Neutrophil (primary cell): ENCODE measurements around the gene TP53BP2.

Source experiments
- H3K27ac ChIP-seq: fragments of 200-600 bp; sonication (generic); 2 replicates; pipeline ENCODE4 v1.5.1; 2016; ENCODE audit warnings: mild to moderate bottlenecking, moderate library complexity
- H3K27me3 ChIP-seq: fragments of 200-600 bp; sonication (generic); 2 replicates; pipeline ENCODE4 v1.6.0; 2016; ENCODE audit warnings: mild to moderate bottlenecking
- H3K36me3 ChIP-seq: fragments of 200-600 bp; sonication (generic); 2 replicates; pipeline ENCODE4 v1.5.1; 2017
- H3K4me1 ChIP-seq, 2 experiments: fragments of 200-600 bp in 1 of 2; sonication (generic) in 1 of 2; 1 replicate in 1 of 2; 2 replicates in 1 of 2; pipeline versions ENCODE4 v1.5.1 to v1.6.1; 2013 to 2016; ENCODE audit warnings: low read depth in 1 of 2, low read length in 1 of 2, mild to moderate bottlenecking in 1 of 2, moderate library complexity in 1 of 2; ENCODE audit not compliant: control insufficient read depth in 1 of 2, insufficient read depth in 1 of 2
- H3K4me3 ChIP-seq, 2 experiments: fragments of 200-600 bp in 1 of 2; sonication (generic) in 1 of 2; 1 replicate in 1 of 2; 2 replicates in 1 of 2; pipeline ENCODE4 v1.5.1; 2013 to 2016; ENCODE audit warnings: low read depth in 1 of 2, low read length in 1 of 2, mild to moderate bottlenecking in 1 of 2, moderate library complexity in 1 of 2
- H3K9me3 ChIP-seq: fragments of 200-600 bp; sonication (generic); 2 replicates; pipeline ENCODE4 v1.5.1; 2016
- CTCF ChIP-seq: fragments of 200-600 bp; sonication (generic); IDR thresholded peaks from 2 replicates; pipeline ENCODE4 v1.5.1; 2016; ENCODE audit warnings: antibody characterized with exemption

TP53BP2 gene

GRCh38 chr1:223759273-223759672 is 86.5 kb downstream of the TP53BP2 start:
- Histone ChIP-seq H3K4me1 (peaks cover 0 to 4% of the 10 kb centered on the region in 2 experiments), H3K4me3 (no peak overlapping the region)

GRCh38 chr1:223758734-223759133 is 87.0 kb downstream of the TP53BP2 start:
- no peaks in the 10 kb centered on the region for H3K27me3 ChIP-seq
- peaks cover 0 to 4% of the 10 kb centered on the region in 2 experiments for H3K4me1 ChIP-seq
- no peak overlapping the region for H3K27ac ChIP-seq
- H3K9me3 ChIP-seq, result no peaks in the 10 kb centered on the region
- no peak for TF ChIP-seq CTCF
- no peaks in the 10 kb centered on the region for H3K36me3 ChIP-seq
- H3K4me3 ChIP-seq, result no peak overlapping the region

More at GRCh38 chr1:223759273-223759672, 86.5 kb downstream of the TP53BP2 start:
- no peaks in the 10 kb centered on the region for H3K36me3 ChIP-seq
- H3K27ac ChIP-seq, result no peak overlapping the region
- TF ChIP-seq CTCF, result no peak
- no peaks in the 10 kb centered on the region for H3K9me3 ChIP-seq
- H3K27me3 ChIP-seq, result no peaks in the 10 kb centered on the region

- H3K9me3 ChIP-seq, result no peaks in the 10 kb centered on the region
- TF ChIP-seq CTCF, result no peak
- H3K27ac ChIP-seq, result no peak overlapping the region
- H3K4me3 ChIP-seq, result no peak overlapping the region
- H3K4me1 ChIP-seq, result peaks cover 15% of the 10 kb centered on the region in 2 experiments
- no peaks in the 10 kb centered on the region for H3K36me3 ChIP-seq
- H3K27me3 ChIP-seq, result no peaks in the 10 kb centered on the region
Measured at GRCh38 chr1:223756806-223757700, 88.7 kb downstream of the TP53BP2 start.

GRCh38 chr1:223755992-223756775 is 89.6 kb downstream of the TP53BP2 start:
- H3K36me3 ChIP-seq, result no peaks in the 10 kb centered on the region
- no peak overlapping the region for H3K27ac ChIP-seq
- no peak for TF ChIP-seq CTCF
- H3K4me1 ChIP-seq, result peaks cover 12 to 15% of the 10 kb centered on the region in 2 experiments
- H3K27me3 ChIP-seq, result no peaks in the 10 kb centered on the region
- no peak overlapping the region for H3K4me3 ChIP-seq
- H3K9me3 ChIP-seq, result no peaks in the 10 kb centered on the region

- H3K36me3 ChIP-seq, result no peaks in the 10 kb centered on the region
- no peak overlapping the region for H3K27ac ChIP-seq
- no peak overlapping the region for H3K4me3 ChIP-seq
- no peaks in the 10 kb centered on the region for H3K9me3 ChIP-seq
- no peaks in the 10 kb centered on the region for H3K27me3 ChIP-seq
- peaks cover 18 to 21% of the 10 kb centered on the region in 2 experiments for H3K4me1 ChIP-seq
- no peak for TF ChIP-seq CTCF
Measured at GRCh38 chr1:223755432-223755792, 90.3 kb downstream of the TP53BP2 start.
